GM18907 (cell line): ENCODE results near the gene CDCA5.
"Not testable (repeated sequence)": the region's sequence is repeated elsewhere in the genome, so short reads cannot be mapped to it uniquely, and the experiment has no call there.

Experiments used
- ATAC-seq: cut with Tn5 transposase; IDR thresholded peaks from one replicate; pipeline ENCODE4 v1.9.1; 2021; ENCODE audit warnings: mild to moderate bottlenecking, moderate library complexity; ENCODE audit not compliant: unreplicated experiment

Gene CDCA5

GRCh38 chr11:65119670-65119995, 35.8 kb upstream of the CDCA5 start:
- no peak for ATAC-seq

GRCh38 chr11:65118891-65119669, 35.2 kb upstream of the CDCA5 start:
- ATAC-seq, result not testable (repeated sequence)

- no peak for ATAC-seq
Observed at GRCh38 chr11:65118097-65118837, 34.4 kb upstream of the CDCA5 start.

GRCh38 chr11:65117206-65118096, 33.6 kb upstream of the CDCA5 start, which contains the start of gene ZNHIT2:
ZNHIT2 (minus strand) TSS chr11:65117701; CDS start chr11:65117653, 48 bp downstream.
- peak; percentile 59 for ATAC-seq

GRCh38 chr11:65116370-65117205, 32.7 kb upstream of the CDCA5 start:
- peak; percentile 8 for ATAC-seq

GRCh38 chr11:65115361-65116082, 31.7 kb upstream of the CDCA5 start:
- no peak for ATAC-seq

- no peak for ATAC-seq
Observed at GRCh38 chr11:65114538-65115171, 30.8 kb upstream of the CDCA5 start.

GRCh38 chr11:65113839-65114238, 30.0 kb upstream of the CDCA5 start:
- ATAC-seq, result no peak

- no peak for ATAC-seq
Observed at GRCh38 chr11:65113361-65113756, 29.5 kb upstream of the CDCA5 start.

GRCh38 chr11:65112546-65113360, 28.9 kb upstream of the CDCA5 start:
- ATAC-seq, result no peak

- peak; percentile 48 for ATAC-seq
Observed at GRCh38 chr11:65111744-65112545, 28.1 kb upstream of the CDCA5 start, which contains the start of gene TM7SF2. TM7SF2 (plus strand) TSS chr11:65111872; CDS start chr11:65112016, 144 bp downstream.

- no peak for ATAC-seq
Observed at GRCh38 chr11:65111159-65111743, 27.4 kb upstream of the CDCA5 start.

GRCh38 chr11:65110354-65110861, 26.6 kb upstream of the CDCA5 start:
- peak; percentile 35 for ATAC-seq

GRCh38 chr11:65109231-65110198, 25.7 kb upstream of the CDCA5 start:
- no peak for ATAC-seq

- no peak for ATAC-seq
Observed at GRCh38 chr11:65108469-65109123, 24.8 kb upstream of the CDCA5 start.
